Measurements from ENCODE around the gene YWHAH.

Gene YWHAH

GRCh38 chr22:31950226-31950625 lies 5.9 kb downstream of the YWHAH start:
- DNase-seq (ENCODE audit: low read depth, low spot score), result no peak

GRCh38 chr22:31951194-31952093 lies 7.1 kb downstream of the YWHAH start:
- DNase-seq (ENCODE audit: low read depth, low spot score), result no peak

- no peak for DNase-seq (ENCODE audit: low read depth, low spot score)
These were observed 7.7 kb downstream of the YWHAH start for GRCh38 chr22:31952094-31952401.

DNA sequence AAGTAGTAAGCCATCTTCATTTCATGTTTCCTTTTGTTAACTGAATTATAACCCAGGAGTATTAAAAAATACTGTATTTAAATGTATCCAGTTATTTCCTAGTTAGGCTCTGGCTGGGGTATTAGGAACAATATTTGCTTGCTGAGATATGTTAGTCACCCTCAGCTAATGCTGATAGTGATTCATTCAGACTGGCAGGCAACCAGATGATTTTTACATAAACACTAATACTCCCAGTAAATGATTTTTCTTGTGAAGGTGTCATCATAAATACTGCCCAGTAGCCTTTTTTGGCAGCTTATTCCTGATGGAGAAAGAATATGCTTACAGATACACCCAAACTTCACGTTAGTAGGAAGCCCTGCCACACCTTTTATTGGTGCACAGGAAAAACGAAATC lies 8.1 kb downstream of the YWHAH start:
- DNase-seq (ENCODE audit: low read depth, low spot score), result no peak

DNA sequence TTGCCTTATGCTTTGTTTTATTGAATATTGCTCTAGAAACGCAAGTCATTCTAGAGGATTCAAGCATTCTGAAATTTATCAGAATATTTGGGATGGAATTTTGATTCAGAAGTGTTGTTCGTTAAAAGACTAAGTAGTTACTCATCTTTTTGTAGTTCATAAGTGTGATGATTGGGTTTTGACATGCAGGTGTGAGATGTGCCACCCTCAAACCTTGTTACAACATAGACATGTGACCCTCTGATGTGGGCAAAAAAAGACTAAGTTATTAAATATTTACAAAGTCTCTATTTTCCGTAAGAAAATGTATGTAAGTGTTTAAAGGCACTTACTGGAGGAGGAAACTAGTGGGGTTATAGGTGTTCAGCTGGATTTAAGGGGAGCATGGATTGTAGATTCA lies 8.9 kb downstream of the YWHAH start:
- DNase-seq (ENCODE audit: low read depth, low spot score), result no peak

DNA sequence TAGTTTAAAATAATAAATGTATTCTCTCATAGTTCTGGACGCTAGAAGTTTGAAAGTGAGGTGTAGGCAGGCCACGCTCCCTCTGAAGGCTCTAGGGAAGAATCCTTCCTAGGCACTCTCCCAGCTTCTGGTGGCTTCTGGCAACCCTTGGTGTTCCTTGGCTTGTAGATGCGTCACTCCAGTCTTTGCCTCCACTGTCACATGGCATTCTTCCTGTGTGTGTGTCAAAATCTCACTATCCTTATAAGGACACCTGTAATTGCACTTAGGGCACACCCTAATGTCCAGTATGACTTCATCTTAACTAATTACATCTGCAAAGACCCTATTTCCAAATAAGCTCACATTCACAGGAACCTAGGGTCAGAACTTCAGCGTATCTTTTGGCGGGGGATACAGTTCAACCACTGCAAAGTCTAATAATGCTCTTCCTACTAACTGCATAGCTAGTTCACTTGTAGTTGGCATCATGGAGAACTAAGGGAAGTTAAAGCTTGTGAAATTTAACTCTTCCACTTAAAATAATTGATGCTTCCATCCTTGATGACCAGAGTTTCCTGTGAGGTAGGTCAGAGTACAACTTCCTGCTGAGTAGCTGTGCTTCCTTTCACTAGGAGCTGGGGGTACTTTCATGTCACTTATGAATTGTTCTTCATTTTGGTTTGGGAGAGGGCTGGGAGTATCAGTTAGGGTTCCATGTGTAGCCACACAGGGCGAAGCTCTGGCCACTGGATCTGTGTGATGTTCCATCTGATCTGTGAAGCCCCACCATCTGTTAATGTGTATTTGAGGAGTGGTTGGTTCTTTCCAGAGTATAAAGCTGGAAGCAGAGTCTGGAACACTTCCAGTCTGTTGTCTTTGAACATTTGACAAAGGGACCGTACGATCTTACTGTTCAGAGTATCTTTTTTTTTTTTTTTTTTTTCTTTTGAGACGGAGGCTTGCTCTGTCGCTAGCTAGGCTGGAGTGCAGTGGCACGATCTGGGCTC lies 10.5 kb downstream of the YWHAH start:
- DNase-seq (ENCODE audit: low read depth, low spot score), result no peak

DNA sequence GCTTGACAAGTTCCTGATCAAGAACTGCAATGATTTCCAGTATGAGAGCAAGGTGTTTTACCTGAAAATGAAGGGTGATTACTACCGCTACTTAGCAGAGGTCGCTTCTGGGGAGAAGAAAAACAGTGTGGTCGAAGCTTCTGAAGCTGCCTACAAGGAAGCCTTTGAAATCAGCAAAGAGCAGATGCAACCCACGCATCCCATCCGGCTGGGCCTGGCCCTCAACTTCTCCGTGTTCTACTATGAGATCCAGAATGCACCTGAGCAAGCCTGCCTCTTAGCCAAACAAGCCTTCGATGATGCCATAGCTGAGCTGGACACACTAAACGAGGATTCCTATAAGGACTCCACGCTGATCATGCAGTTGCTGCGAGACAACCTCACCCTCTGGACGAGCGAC lies 12.0 kb downstream of the YWHAH start:
- no peak for DNase-seq (ENCODE audit: low read depth, low spot score)

GRCh38 chr22:31957970-31958594 lies 13.7 kb downstream of the YWHAH start:
- no peak for DNase-seq (ENCODE audit: low read depth, low spot score)

- no peak for DNase-seq (ENCODE audit: low read depth, low spot score)
These were observed 14.4 kb downstream of the YWHAH start for GRCh38 chr22:31958625-31959239.

DNA sequence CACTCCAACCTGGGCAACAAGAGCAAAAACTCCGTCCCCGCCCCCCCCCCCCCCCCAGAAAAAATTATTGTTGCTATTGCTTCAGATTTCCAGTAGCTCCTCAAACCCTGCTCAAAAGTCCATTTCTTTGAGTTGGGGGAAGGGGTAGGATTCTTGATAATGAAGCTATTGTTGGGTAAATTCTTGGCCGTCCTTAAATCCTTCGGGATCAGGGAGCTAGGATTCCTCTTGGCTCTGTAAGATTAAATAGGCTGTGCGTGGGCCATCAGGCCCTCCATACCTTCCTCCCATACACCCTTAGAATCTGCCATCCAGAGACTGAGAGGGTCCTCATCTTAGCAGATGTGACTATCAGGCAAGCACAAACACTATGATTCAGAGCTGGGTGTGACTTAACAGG lies 16.4 kb downstream of the YWHAH start:
- no peak for DNase-seq (ENCODE audit: low read depth, low spot score)

DNA sequence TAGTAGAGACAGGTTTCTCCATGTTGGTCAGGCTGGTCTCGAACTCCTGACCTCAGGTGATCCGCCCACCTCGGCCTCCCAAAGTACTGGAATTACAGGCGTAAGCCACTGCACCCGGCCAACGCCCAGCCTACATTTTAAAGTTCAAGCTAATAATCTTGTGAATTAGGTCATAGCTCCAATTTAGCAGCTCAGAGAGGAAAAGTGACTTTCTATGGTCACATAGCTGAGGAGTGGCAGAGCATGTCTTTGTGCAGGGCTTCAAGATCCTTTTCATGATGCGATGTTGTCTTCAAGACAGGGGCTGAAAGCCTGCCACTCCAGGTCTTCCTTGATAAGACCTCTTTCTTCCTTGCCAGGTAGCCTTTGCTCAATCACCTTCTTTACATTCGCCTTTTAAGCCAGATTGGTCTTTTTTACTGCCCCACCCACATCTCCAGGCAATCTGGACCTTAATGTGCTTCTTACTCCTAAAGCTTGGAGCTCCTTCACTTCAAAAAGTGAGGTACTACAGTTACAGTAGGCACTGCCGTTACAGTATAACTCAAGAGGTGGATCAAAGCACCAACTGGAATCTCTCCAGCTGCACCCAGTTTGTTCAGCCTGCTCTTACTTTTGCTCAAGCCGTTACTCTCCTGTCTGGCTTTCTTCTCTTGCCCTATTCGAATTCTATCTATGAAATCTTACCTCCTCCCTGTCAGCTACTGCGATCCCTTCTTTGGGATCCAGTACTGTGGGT lies 18.2 kb downstream of the YWHAH start:
- DNase-seq (ENCODE audit: low read depth, low spot score), result no peak

GRCh38 chr22:31968022-31968421 lies 23.7 kb downstream of the YWHAH start:
- DNase-seq (ENCODE audit: low read depth, low spot score), result no peak

DNA sequence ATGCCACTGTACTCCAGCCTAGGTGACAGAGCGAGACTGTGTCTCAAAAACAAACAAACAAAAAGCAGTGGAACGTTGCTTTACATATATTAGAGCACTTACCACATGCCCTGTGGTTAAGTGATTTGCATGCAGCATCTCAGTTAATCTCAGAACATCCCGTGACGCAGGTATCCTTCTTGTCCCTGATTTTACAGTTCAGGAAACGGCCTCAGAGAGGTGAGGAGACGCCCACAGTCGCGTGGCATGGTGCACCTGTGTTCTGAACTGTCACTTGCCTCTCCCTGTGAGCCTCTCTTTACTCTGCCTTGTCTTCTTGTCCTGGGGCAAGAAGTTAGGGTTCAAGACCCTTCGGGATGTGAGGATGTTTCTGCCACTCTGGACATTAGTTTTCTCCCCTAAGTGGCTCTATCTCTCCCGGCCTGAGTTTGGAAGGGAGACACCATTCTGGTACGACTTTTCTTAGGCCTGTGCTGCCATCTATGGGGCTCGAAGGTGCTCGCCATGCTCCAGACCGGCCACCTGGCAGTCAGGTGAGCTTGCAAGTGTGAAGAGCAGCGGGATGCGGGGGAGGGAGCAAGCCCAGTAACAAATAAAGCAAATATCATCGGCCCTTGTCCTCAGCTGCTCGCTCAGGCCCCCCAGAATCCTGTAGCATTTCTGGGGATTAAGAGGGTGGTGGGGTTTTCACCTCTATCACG lies 25.6 kb downstream of the YWHAH start:
- no peak for DNase-seq (ENCODE audit: low read depth, low spot score)

GRCh38 chr22:31970490-31971444 lies 26.4 kb downstream of the YWHAH start:
- DNase-seq (ENCODE audit: low read depth, low spot score), result peak; percentile 43

DNA sequence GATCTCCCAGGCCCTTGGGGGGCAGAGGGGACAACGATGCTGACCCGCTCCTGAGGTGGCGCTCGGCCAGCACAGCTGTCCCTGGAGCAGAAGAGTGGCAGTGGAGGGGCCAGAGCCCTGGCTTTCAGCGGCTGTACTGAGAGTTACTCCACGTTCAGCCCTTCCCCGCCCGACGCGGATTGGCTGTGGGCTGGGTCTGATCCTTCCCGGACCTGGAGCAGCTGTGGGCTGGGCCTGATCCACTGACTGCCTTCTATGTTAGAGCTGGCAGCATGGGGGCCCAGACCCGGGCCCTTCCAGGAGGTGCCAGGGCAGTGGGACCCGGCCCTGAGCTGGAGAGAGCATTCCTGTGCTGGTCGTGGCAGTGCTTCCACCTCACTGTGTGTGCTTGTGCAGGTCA lies 27.8 kb downstream of the YWHAH start:
- no peak for DNase-seq (ENCODE audit: low read depth, low spot score)

- DNase-seq (ENCODE audit: low read depth, low spot score), result no peak
These were observed 29.4 kb downstream of the YWHAH start for GRCh38 chr22:31973739-31974138.

GRCh38 chr22:31977141-31977841 lies 33.0 kb downstream of the YWHAH start:
- DNase-seq (ENCODE audit: low read depth, low spot score), result no peak

GRCh38 chr22:31977939-31978338 lies 33.6 kb downstream of the YWHAH start:
- no peak for DNase-seq (ENCODE audit: low read depth, low spot score)

GRCh38 chr22:31980628-31981027 lies 36.3 kb downstream of the YWHAH start:
- no peak for DNase-seq (ENCODE audit: low read depth, low spot score)

Data from brain pericyte (primary cell).